K562 (cell line): Measurements from ENCODE around the gene SLC26A8. TPM values are rescaled to one million over a fixed set of nuclear protein-coding genes. Genes with fewer than 3 reads are reported as not detected.

Source experiments
- ATAC-seq: fragments of 200-7000 bp; cut with Tn5 transposase; 3 replicates; pipeline ENCODE4 v1.9.1; 2020; ENCODE audit warnings: moderate library complexity
- BruUV-seq: library from RNA; stranded (reverse); fragments of 400-500 nt; replicated peaks from 2 replicates; lab custom pipeline; 2021; lab: Mats Ljungman, UMichigan
- CTCF ChIA-PET: fragments of 300-600 bp; formaldehyde crosslinking; extraction: SDS; loops from one replicate; lab custom pipeline; 2021; ENCODE audit warnings: low intra/inter-chr PET ratio; lab: Yijun Ruan, JAX
- POLR2A ChIA-PET: fragments of 300-600, 350-650 bp; sonication (Branson Sonifier 250); formaldehyde crosslinking; extraction: SDS; loops from one replicate; lab custom pipeline; 2021; ENCODE audit warnings: antibody characterized with exemption, inconsistent platforms; lab: Yijun Ruan, JAX
- DNase-seq, 4 experiments: peaks; one replicate each; pipeline versions ENCODE4 v3.0.0 to v3.0.0-alpha.2; 2011 to 2018; ENCODE audit warnings: low spot score in 3 of 4, mixed read lengths in 3 of 4; ENCODE audit errors: extremely low read depth in 1 of 4
- FAIRE-seq: peaks from 2 replicates; lab custom pipeline; 2011; peaks lifted over from hg19 to GRCh38; lab: Jason Lieb, UNC
- H2AFZ ChIP-seq: 2 replicates; pipeline ENCODE4 v1.6.0; 2011; ENCODE audit warnings: low read depth, low read length, control low read depth, inconsistent platforms
- H3K27ac ChIP-seq: fragments of 200-600 bp; 3 replicates; pipeline ENCODE4 v1.8.0; 2011; ENCODE audit warnings: low read depth, mild to moderate bottlenecking, control low read depth, inconsistent platforms, low read length, moderate library complexity, mixed read lengths; ENCODE audit errors: extremely low read depth
- H3K27me3 ChIP-seq, 2 experiments: fragments of 300-600 bp in 1 of 2; 2 replicates in 1 of 2; 3 replicates in 1 of 2; pipeline versions ENCODE4 v1.6.0 to v1.8.0; 2011; ENCODE audit warnings: inconsistent platforms in 2 of 2, low read length in 2 of 2, mild to moderate bottlenecking in 1 of 2, mixed read lengths in 1 of 2, moderate library complexity in 1 of 2; ENCODE audit not compliant: control insufficient read depth in 2 of 2, insufficient read depth in 2 of 2
- H3K36me3 ChIP-seq: fragments of 300-600 bp; 3 replicates; pipeline ENCODE4 v1.8.0; 2011; ENCODE audit warnings: mild to moderate bottlenecking, low read length, inconsistent platforms; ENCODE audit not compliant: control insufficient read depth, insufficient read depth
- H3K4me1 ChIP-seq, 2 experiments: fragments of 200-600 bp in 1 of 2; replicated peaks in 1 of 2; 2 replicates in 1 of 2; 3 replicates in 1 of 2; pipeline versions ENCODE4 v1.5.1 to v1.8.0; 2011; ENCODE audit warnings: inconsistent platforms in 2 of 2, low read length in 2 of 2, mild to moderate bottlenecking in 1 of 2, mixed read lengths in 1 of 2, moderate library complexity in 1 of 2; ENCODE audit not compliant: control insufficient read depth in 2 of 2, insufficient read depth in 2 of 2
- H3K4me2 ChIP-seq: 2 replicates; pipeline ENCODE4 v1.6.1; 2011; ENCODE audit warnings: low read length, control low read depth, inconsistent platforms, mixed read lengths; ENCODE audit not compliant: insufficient read depth
- H3K4me3 ChIP-seq: fragments of 200-600 bp; sonication (generic), shearing (Covaris generic); 2 replicates; pipeline ENCODE4 v1.5.1; 2016; ENCODE audit warnings: control low read depth, inconsistent platforms
- H3K79me2 ChIP-seq: fragments of 200-600 bp; 3 replicates; pipeline ENCODE4 v1.8.0; 2011; ENCODE audit warnings: low read length, inconsistent platforms; ENCODE audit not compliant: control insufficient read depth, insufficient read depth
- H3K9ac ChIP-seq, 2 experiments: 2 replicates each; pipeline versions ENCODE4 v1.6.0 to v1.6.1; 2011; ENCODE audit warnings: low read depth in 2 of 2, low read length in 2 of 2, control low read depth in 1 of 2, inconsistent platforms in 1 of 2, mild to moderate bottlenecking in 1 of 2, mixed read lengths in 1 of 2; ENCODE audit not compliant: insufficient read depth in 1 of 2
- H3K9me1 ChIP-seq: one replicate; pipeline ENCODE4 v1.6.0; 2011; ENCODE audit warnings: inconsistent platforms, mild to moderate bottlenecking, low read length, moderate library complexity; ENCODE audit not compliant: control insufficient read depth, insufficient read depth
- H3K9me3 ChIP-seq: replicated peaks from 2 replicates; pipeline ENCODE4 v1.5.1; 2011; ENCODE audit warnings: low read depth, low read length, inconsistent platforms; ENCODE audit not compliant: control insufficient read depth, insufficient read depth
- H4K20me1 ChIP-seq: replicated peaks from 2 replicates; pipeline ENCODE4 v1.6.1; 2011; ENCODE audit warnings: low read length, inconsistent platforms, mixed read lengths; ENCODE audit not compliant: control insufficient read depth, insufficient read depth
- ATF3 ChIP-seq, 2 experiments: fragments of 450-650 bp in 1 of 2; sonication (generic) in 1 of 2; formaldehyde crosslinking in 1 of 2; IDR thresholded peaks in 1 of 2; conservative IDR thresholded peaks in 1 of 2; 2 replicates each; pipeline versions ENCODE4 v1.6.1 to v1.8.1; 2016 to 2023; ENCODE audit warnings: mild to moderate bottlenecking in 2 of 2, moderate library complexity in 2 of 2, inconsistent platforms in 1 of 2, missing genetic modification reagents in 1 of 2
- ATF7 ChIP-seq: fragments of 450-650 bp; IDR thresholded peaks from 2 replicates; pipeline ENCODE4 v1.7.1; 2014; ENCODE audit warnings: mild to moderate bottlenecking, moderate library complexity
- FOXO4 ChIP-seq: fragments of 450-650 bp; formaldehyde crosslinking; IDR thresholded peaks from 2 replicates; pipeline ENCODE4 v1.4.0; 2020; ENCODE audit warnings: mild to moderate bottlenecking, moderate library complexity
- MCM5 ChIP-seq: fragments of 450-650 bp; IDR thresholded peaks from 2 replicates; pipeline ENCODE4 v1.6.1; 2016; ENCODE audit warnings: low read depth
- MCM7 ChIP-seq, 2 experiments: fragments of 450-650 bp; IDR thresholded peaks; 2 replicates each; pipeline ENCODE4 v1.6.1; 2016 to 2018
- NFIC ChIP-seq: fragments of 450-650 bp; IDR thresholded peaks from 2 replicates; pipeline ENCODE4 v1.6.1; 2017; ENCODE audit warnings: mild to moderate bottlenecking, inconsistent platforms
- NR2C2 ChIP-seq, 2 experiments: fragments of 200-800 bp in 1 of 2; sonication (Bioruptor generic) in 1 of 2; sonication (generic) in 1 of 2; formaldehyde crosslinking in 1 of 2; IDR thresholded peaks; 2 replicates each; pipeline versions ENCODE4 v1.6.1 to v1.8.0; 2016 to 2022; ENCODE audit warnings: mild to moderate bottlenecking in 1 of 2, missing compliant biosample characterization in 1 of 2, missing genetic modification characterization in 1 of 2, missing genetic modification reagents in 1 of 2
- PRDM10 ChIP-seq: fragments of 450-650 bp; IDR thresholded peaks from 2 replicates; pipeline ENCODE4 v1.6.1; 2018; ENCODE audit not compliant: partially characterized antibody
- SMAD3 ChIP-seq: fragments of 450-650 bp; formaldehyde crosslinking; conservative IDR thresholded peaks from 2 replicates; pipeline ENCODE4 v1.4.0; 2020; ENCODE audit warnings: mild to moderate bottlenecking
- SRSF1 ChIP-seq: fragments of 200-400 bp; formaldehyde crosslinking; IDR thresholded peaks from 2 replicates; pipeline ENCODE4 v1.6.1; 2017; ENCODE audit warnings: mild to moderate bottlenecking, low read depth, low read length, moderate library complexity
- TEAD2 ChIP-seq: fragments of 450-650 bp; IDR thresholded peaks from 2 replicates; pipeline ENCODE4 v1.6.1; 2016; ENCODE audit warnings: missing genetic modification characterization, control low read depth, missing compliant biosample characterization
- TSC22D4 ChIP-seq: fragments of 450-650 bp; IDR thresholded peaks from 2 replicates; pipeline ENCODE4 v1.6.1; 2016; ENCODE audit warnings: missing genetic modification characterization, missing biosample characterization, control low read depth
- ZC3H11A ChIP-seq: IDR thresholded peaks from 2 replicates; pipeline ENCODE4 v1.6.1; 2012; ENCODE audit warnings: low read depth, low read length, improper control_type of control experiment
- ZNF184 ChIP-seq: sonication (generic); formaldehyde crosslinking; IDR thresholded peaks from 2 replicates; pipeline ENCODE4 v1.5.0; 2020; ENCODE audit warnings: missing genetic modification reagents
- ZNF561 ChIP-seq: fragments of 450-650 bp; formaldehyde crosslinking; conservative IDR thresholded peaks from 2 replicates; pipeline ENCODE4 v1.4.0; 2020; ENCODE audit warnings: mild to moderate bottlenecking, moderate library complexity
- ZNF79 ChIP-seq: fragments of 250-450 bp; sonication (Bioruptor Pico); IDR thresholded peaks from 2 replicates; pipeline ENCODE4 v1.4.0; 2020; ENCODE audit warnings: low read depth, mild to moderate bottlenecking, moderate library complexity
- WGBS: fragments of 100-300 bp; shearing (Covaris generic); methylation state at CpG from one replicate; pipeline ENCODE4 v1.1.6; 2016; ENCODE audit warnings: low coverage, mixed read lengths; ENCODE audit not compliant: insufficient coverage; ENCODE audit errors: missing lambda C conversion rate; 5-methylcytosine and 5-hydroxymethylcytosine counted together
- in situ Hi-C: fragments of 300-500 bp; cut with MboI; formaldehyde crosslinking; loops from 4 replicates; pipeline ENCODE4 v1.15.0; 2018; ENCODE audit warnings: inconsistent platforms, mixed read lengths
- intact Hi-C: fragments of 100-400 bp; cut with micrococcal nuclease; formaldehyde crosslinking; loops from 2 replicates; pipeline ENCODE4 v1.14.2; 2022
- polyA plus RNA-seq, 8 experiments: library from polyadenylated mRNA; depleted of rRNA in 4 of 8; stranded (reverse) in 5 of 8; unstranded in 3 of 8; fragments of >200 nt; fragmentation: Nextera tagmentation in 2 of 8; fragmentation: Illumina TruSeq in 1 of 8; extraction: Ambion mirVana in 2 of 8; extraction: Trizol in 1 of 8; gene quantifications; 2 replicates each; pipeline versions ENCODE4 v1.2.1 to v1.2.3, GENCODE V29; 2011 to 2014; ENCODE audit warnings: inconsistent platforms in 1 of 8, missing spikeins in 1 of 8
- total RNA-seq, 7 experiments: library from RNA; depleted of rRNA in 6 of 7; stranded (reverse); fragments of >200 nt in 6 of 7; fragmentation: Illumina TruSeq in 2 of 7; extraction: Trizol in 2 of 7; gene quantifications; 2 replicates each; pipeline versions ENCODE4 v1.2.1 to v1.2.3, GENCODE V29; 2011 to 2021; ENCODE audit warnings: low replicate concordance in 1 of 7
- TF ChIP-seq, protein P1 (sequence below): fragments of 250-450 bp; sonication (Bioruptor Pico); IDR thresholded peaks from 2 replicates; pipeline ENCODE4 v1.6.1; 2021; ENCODE audit warnings: mild to moderate bottlenecking

The SLC26A8 gene
- total and polyA plus RNA-seq, 9 of the 15 experiments (the other 6 are each of a cell fraction or from before 2014, with no cell fraction given) = not detected

- CTCF ChIA-PET = no interaction called here
- POLR2A ChIA-PET = interaction anchor here (1.0 kb wide), 1 partner anchor 9 kb away, joined by 3 read pairs; no protein-coding TSS in a partner anchor
- TF ChIP-seq ATF3 (IDR thresholded peaks at IDR 0.05) (no peak), ATF3 (CRISPR knock-in tag; conservative IDR thresholded peaks at IDR 0.05) (no peak), ZNF184 (CRISPR knock-in tag) (no peak), MCM5 (no peak), FOXO4 (no peak), TEAD2 (no peak), ZNF561 (CRISPR knock-in tag) (no peak), SRSF1 (no peak), TSC22D4 (tag) (no peak), PRDM10 (no peak), ATF7 (no peak), MCM7 (IDR thresholded peaks at IDR 0.05) (no peak), SMAD3 (CRISPR knock-in tag) (no peak), NFIC (no peak), ZC3H11A (no peak), ZNF79 (CRISPR knock-in tag) (no peak), NR2C2 (CRISPR knock-in tag; IDR thresholded peaks at IDR 0.05) (no peak), NR2C2 (tag; IDR thresholded peaks at IDR 0.05) (no peak)
- TF ChIP-seq, protein P1, sequence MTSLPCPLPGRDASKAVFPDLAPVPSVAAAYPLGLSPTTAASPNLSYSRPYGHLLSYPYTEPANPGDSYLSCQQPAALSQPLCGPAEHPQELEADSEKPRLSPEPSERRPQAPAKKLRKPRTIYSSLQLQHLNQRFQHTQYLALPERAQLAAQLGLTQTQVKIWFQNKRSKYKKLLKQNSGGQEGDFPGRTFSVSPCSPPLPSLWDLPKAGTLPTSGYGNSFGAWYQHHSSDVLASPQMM = no peak
Observed at GRCh38 chr6:36056178-36056577, 31.7 kb upstream of the SLC26A8 start.

More at GRCh38 chr6:36056178-36056577, 31.7 kb upstream of the SLC26A8 start:
- BruUV-seq = no TSS peak
- no peak for DNase-seq
- no peaks in the 10 kb centered on the region for H3K9me1 ChIP-seq
- intact Hi-C loops = no loop called here
- no peak overlapping the region for H3K4me2 ChIP-seq
- peaks cover 51% of the 10 kb centered on the region for H3K36me3 ChIP-seq
- no peaks in the 10 kb centered on the region for H3K4me1 ChIP-seq
- no peak overlapping the region for H3K4me3 ChIP-seq
- in situ Hi-C loops = no loop called here
- H3K79me2 ChIP-seq = peaks cover 17% of the 10 kb centered on the region; the same call in 1 of the 3 replicates
- no peak for FAIRE-seq
- H3K9ac ChIP-seq = no peak overlapping the region
- WGBS = 67% methylated on average over 1 of the region's 1 CpG
- peaks cover 10% of the 10 kb centered on the region; the same call in 1 of the 2 replicates for H4K20me1 ChIP-seq
- no peaks in the 10 kb centered on the region for H3K27me3 ChIP-seq
- H3K9me3 ChIP-seq = no peaks in the 10 kb centered on the region
- H2AFZ ChIP-seq = no peak overlapping the region
- H3K27ac ChIP-seq = no peak overlapping the region
- no peak for ATAC-seq
